GM19023 (cell line): ENCODE measurements around the gene PHRF1.

ENCODE experiments used
- ATAC-seq: cut with Tn5 transposase; IDR thresholded peaks from one replicate; pipeline ENCODE4 v1.9.1; 2021; ENCODE audit warnings: mild to moderate bottlenecking, moderate library complexity; ENCODE audit not compliant: unreplicated experiment

Gene PHRF1

GRCh38 chr11:537622-538430 is 38.4 kb upstream of the PHRF1 start:
- no peak for ATAC-seq

GRCh38 chr11:538431-539051 is 37.7 kb upstream of the PHRF1 start:
- ATAC-seq = no peak

- ATAC-seq = no peak
Observed at GRCh38 chr11:539971-540481, 36.2 kb upstream of the PHRF1 start.

GRCh38 chr11:540583-541432 is 35.5 kb upstream of the PHRF1 start:
- ATAC-seq = no peak

- no peak for ATAC-seq
Observed at GRCh38 chr11:541433-541885, 34.8 kb upstream of the PHRF1 start.

GRCh38 chr11:544817-545166 is 31.5 kb upstream of the PHRF1 start:
- no peak for ATAC-seq

- ATAC-seq = no peak
Observed at GRCh38 chr11:545171-545570, 31.1 kb upstream of the PHRF1 start.

- ATAC-seq = no peak
Observed at GRCh38 chr11:548700-549603, 27.3 kb upstream of the PHRF1 start.

GRCh38 chr11:550021-550745 is 26.1 kb upstream of the PHRF1 start:
- ATAC-seq = no peak

- no peak for ATAC-seq
Observed at GRCh38 chr11:550746-551085, 25.6 kb upstream of the PHRF1 start.

GRCh38 chr11:551131-551530 is 25.1 kb upstream of the PHRF1 start:
- no peak for ATAC-seq

- no peak for ATAC-seq
Observed at GRCh38 chr11:551596-551995, 24.7 kb upstream of the PHRF1 start.

GRCh38 chr11:553083-553987 is 22.9 kb upstream of the PHRF1 start:
- no peak for ATAC-seq

GRCh38 chr11:553988-554340 is 22.3 kb upstream of the PHRF1 start:
- ATAC-seq = no peak

- peak; percentile 67 for ATAC-seq
Observed at GRCh38 chr11:554428-555226, 21.6 kb upstream of the PHRF1 start.

GRCh38 chr11:555227-555779 is 21.0 kb upstream of the PHRF1 start:
- ATAC-seq = no peak

GRCh38 chr11:555780-556661 is 20.2 kb upstream of the PHRF1 start:
- no peak for ATAC-seq
